Panc1 (cell line): Measurements from ENCODE around the gene DPP7. TPM values are rescaled to one million over a fixed set of nuclear protein-coding genes. Genes with fewer than 3 reads are reported as not detected.

ENCODE experiments used
- ATAC-seq: fragments of 200-7000 bp; cut with Tn5 transposase; 2 replicates; pipeline ENCODE4 v1.9.1; 2020; ENCODE audit warnings: mild to moderate bottlenecking, moderate library complexity
- BruUV-seq: library from RNA; stranded (reverse); fragments of 400-500 nt; replicated peaks from 2 replicates; lab custom pipeline; 2021; lab: Mats Ljungman, UMichigan
- CTCF ChIA-PET: fragments of 300-600 bp; sonication (Branson Sonifier 250); formaldehyde crosslinking; loops from one replicate; lab custom pipeline; 2022; ENCODE audit warnings: antibody characterized with exemption; lab: Charles Lee
- POLR2A ChIA-PET: fragments of 300-600 bp; sonication (Branson Sonifier 250); formaldehyde crosslinking; loops from one replicate; lab custom pipeline; 2022; ENCODE audit warnings: antibody characterized with exemption; lab: Charles Lee
- DNase-seq: peaks from one replicate; pipeline ENCODE4 v3.0.0-alpha.2; 2010; ENCODE audit warnings: low read depth, low spot score
- H3K27ac ChIP-seq: 2 replicates; pipeline ENCODE4 v1.5.1; 2011; ENCODE audit warnings: mild to moderate bottlenecking, low read length, inconsistent platforms
- H3K27me3 ChIP-seq: fragments of 200-500 bp; sonication (Bioruptor generic); 2 replicates; pipeline ENCODE4 v1.6.0; 2014; ENCODE audit warnings: low read length, inconsistent platforms; ENCODE audit not compliant: control insufficient read depth, insufficient read depth
- H3K36me3 ChIP-seq: fragments of 200-500 bp; sonication (Bioruptor generic); 2 replicates; pipeline ENCODE4 v1.5.1; 2014; ENCODE audit warnings: inconsistent platforms, mild to moderate bottlenecking, low read length, moderate library complexity; ENCODE audit not compliant: control insufficient read depth, insufficient read depth
- H3K4me1 ChIP-seq: 2 replicates; pipeline ENCODE4 v1.5.1; 2011; ENCODE audit warnings: inconsistent platforms, mild to moderate bottlenecking, low read length, moderate library complexity; ENCODE audit not compliant: control insufficient read depth, insufficient read depth
- H3K4me3 ChIP-seq, 2 experiments: 2 replicates each; pipeline ENCODE4 v1.5.1; 2011 to 2012; ENCODE audit warnings: low read depth in 2 of 2, low read length in 2 of 2, mild to moderate bottlenecking in 2 of 2, inconsistent platforms in 1 of 2, moderate library complexity in 1 of 2
- H3K9me3 ChIP-seq: fragments of 200-500 bp; sonication (Bioruptor generic); 2 replicates; pipeline ENCODE4 v1.5.1; 2014; ENCODE audit warnings: low read depth, mild to moderate bottlenecking, inconsistent platforms, low read length, moderate library complexity; ENCODE audit not compliant: control insufficient read depth, insufficient read depth
- POLR2AphosphoS5 ChIP-seq: IDR thresholded peaks from 2 replicates; pipeline ENCODE4 v1.6.1; 2012; ENCODE audit warnings: mild to moderate bottlenecking, low read depth, low read length, moderate library complexity
- SIN3A ChIP-seq: IDR thresholded peaks from 2 replicates; pipeline ENCODE4 v1.6.1; 2012; ENCODE audit warnings: low read depth, mild to moderate bottlenecking, low read length, moderate library complexity, borderline replicate concordance; ENCODE audit not compliant: insufficient read depth
- TCF7L2 ChIP-seq: IDR thresholded peaks from 2 replicates; pipeline ENCODE4 v1.6.1; 2011; ENCODE audit warnings: mild to moderate bottlenecking, low read depth, low read length, inconsistent platforms
- in situ Hi-C: cut with HindIII; loops from 2 replicates; pipeline ENCODE4 v1.10.0; 2016; ENCODE audit warnings: low sequenced_read_pairs, low pct_unique_long_range_greater_than_20kb
- intact Hi-C: fragments of 100-400 bp; cut with micrococcal nuclease; formaldehyde crosslinking; loops from one replicate; pipeline ENCODE4 v1.10.0; 2022; ENCODE audit not compliant: unreplicated experiment
- total RNA-seq: library from RNA; stranded (reverse); gene quantifications from one replicate; pipeline ENCODE4 v1.2.1, GENCODE V29; 2021; ENCODE audit not compliant: unreplicated experiment
- TF ChIP-seq, protein P1 (sequence below), 2 experiments: IDR thresholded peaks; 2 replicates each; pipeline ENCODE4 v1.6.1; 2011 to 2012; ENCODE audit warnings: low read depth in 2 of 2, control low read depth in 1 of 2, low read length in 1 of 2, mild to moderate bottlenecking in 1 of 2, moderate library complexity in 1 of 2; ENCODE audit not compliant: insufficient read depth in 1 of 2
- TF ChIP-seq, protein P2 (sequence below): fragments of 450-650 bp; IDR thresholded peaks from 2 replicates; pipeline ENCODE4 v1.5.1; 2017; ENCODE audit warnings: mild to moderate bottlenecking

Gene DPP7
- total RNA-seq, 1 experiment from 2014 or later = 236 TPM

DNA sequence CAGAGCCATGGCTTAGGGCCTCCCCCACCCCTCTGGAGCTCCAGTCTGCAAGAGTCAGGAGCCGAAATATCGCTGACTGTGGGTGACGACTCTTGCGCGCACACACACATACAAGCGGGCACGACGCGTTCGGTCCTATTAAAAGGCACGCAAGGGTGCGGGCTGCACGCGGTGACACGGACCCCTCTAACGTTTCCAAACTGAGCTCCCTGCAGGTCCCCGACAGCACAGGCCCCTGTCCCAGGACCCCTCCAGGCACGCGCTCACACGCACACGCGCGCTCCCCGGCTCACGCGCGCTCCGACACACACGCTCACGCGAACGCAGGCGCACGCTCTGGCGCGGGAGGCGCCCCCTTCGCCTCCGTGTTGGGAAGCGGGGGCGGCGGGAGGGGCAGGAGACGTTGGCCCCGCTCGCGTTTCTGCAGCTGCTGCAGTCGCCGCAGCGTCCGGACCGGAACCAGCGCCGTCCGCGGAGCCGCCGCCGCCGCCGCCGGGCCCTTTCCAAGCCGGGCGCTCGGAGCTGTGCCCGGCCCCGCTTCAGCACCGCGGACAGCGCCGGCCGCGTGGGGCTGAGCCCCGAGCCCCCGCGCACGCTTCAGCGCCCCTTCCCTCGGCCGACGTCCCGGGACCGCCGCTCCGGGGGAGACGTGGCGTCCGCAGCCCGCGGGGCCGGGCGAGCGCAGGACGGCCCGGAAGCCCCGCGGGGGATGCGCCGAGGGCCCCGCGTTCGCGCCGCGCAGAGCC lies 24.4 kb upstream of the DPP7 start, which contains the start of gene GRIN1:
GRIN1 (plus strand) TSS at position 433 of the 746 bp plus-strand sequence. CDS start 333 bp downstream, outside the sequence.
- Histone ChIP-seq H3K9me3 (no peaks in the 10 kb centered on the region), H3K36me3 (no peaks in the 10 kb centered on the region), H3K27ac (no peak within 1 kb of the TSS), H3K4me1 (no peaks in the 10 kb centered on the region), H3K27me3 (no peaks in the 10 kb centered on the region), H3K4me3 (no peak within 1 kb of the TSS)
- ATAC-seq (no peak), DNase-seq (no peak)
- ChIA-PET POLR2A (no interaction called here), CTCF (no interaction called here)
- intact Hi-C loops = no loop called here
- no peak for TF ChIP-seq POLR2AphosphoS5
- TF ChIP-seq, protein P1, sequence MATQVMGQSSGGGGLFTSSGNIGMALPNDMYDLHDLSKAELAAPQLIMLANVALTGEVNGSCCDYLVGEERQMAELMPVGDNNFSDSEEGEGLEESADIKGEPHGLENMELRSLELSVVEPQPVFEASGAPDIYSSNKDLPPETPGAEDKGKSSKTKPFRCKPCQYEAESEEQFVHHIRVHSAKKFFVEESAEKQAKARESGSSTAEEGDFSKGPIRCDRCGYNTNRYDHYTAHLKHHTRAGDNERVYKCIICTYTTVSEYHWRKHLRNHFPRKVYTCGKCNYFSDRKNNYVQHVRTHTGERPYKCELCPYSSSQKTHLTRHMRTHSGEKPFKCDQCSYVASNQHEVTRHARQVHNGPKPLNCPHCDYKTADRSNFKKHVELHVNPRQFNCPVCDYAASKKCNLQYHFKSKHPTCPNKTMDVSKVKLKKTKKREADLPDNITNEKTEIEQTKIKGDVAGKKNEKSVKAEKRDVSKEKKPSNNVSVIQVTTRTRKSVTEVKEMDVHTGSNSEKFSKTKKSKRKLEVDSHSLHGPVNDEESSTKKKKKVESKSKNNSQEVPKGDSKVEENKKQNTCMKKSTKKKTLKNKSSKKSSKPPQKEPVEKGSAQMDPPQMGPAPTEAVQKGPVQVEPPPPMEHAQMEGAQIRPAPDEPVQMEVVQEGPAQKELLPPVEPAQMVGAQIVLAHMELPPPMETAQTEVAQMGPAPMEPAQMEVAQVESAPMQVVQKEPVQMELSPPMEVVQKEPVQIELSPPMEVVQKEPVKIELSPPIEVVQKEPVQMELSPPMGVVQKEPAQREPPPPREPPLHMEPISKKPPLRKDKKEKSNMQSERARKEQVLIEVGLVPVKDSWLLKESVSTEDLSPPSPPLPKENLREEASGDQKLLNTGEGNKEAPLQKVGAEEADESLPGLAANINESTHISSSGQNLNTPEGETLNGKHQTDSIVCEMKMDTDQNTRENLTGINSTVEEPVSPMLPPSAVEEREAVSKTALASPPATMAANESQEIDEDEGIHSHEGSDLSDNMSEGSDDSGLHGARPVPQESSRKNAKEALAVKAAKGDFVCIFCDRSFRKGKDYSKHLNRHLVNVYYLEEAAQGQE (IDR thresholded peaks at IDR 0.05; ENCODE audit: insufficient read depth in 1 of 2, low read depth in 2 of 2, low read length in 1 of 2) = peak; percentile 50 to 82; a peak in 3 of 4 replicates
- TF ChIP-seq, protein P2, sequence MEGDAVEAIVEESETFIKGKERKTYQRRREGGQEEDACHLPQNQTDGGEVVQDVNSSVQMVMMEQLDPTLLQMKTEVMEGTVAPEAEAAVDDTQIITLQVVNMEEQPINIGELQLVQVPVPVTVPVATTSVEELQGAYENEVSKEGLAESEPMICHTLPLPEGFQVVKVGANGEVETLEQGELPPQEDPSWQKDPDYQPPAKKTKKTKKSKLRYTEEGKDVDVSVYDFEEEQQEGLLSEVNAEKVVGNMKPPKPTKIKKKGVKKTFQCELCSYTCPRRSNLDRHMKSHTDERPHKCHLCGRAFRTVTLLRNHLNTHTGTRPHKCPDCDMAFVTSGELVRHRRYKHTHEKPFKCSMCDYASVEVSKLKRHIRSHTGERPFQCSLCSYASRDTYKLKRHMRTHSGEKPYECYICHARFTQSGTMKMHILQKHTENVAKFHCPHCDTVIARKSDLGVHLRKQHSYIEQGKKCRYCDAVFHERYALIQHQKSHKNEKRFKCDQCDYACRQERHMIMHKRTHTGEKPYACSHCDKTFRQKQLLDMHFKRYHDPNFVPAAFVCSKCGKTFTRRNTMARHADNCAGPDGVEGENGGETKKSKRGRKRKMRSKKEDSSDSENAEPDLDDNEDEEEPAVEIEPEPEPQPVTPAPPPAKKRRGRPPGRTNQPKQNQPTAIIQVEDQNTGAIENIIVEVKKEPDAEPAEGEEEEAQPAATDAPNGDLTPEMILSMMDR = no peak
- no peak for TF ChIP-seq TCF7L2
- TF ChIP-seq SIN3A = no peak
- BruUV-seq = no TSS peak
- in situ Hi-C loops = no loop called here

DNA sequence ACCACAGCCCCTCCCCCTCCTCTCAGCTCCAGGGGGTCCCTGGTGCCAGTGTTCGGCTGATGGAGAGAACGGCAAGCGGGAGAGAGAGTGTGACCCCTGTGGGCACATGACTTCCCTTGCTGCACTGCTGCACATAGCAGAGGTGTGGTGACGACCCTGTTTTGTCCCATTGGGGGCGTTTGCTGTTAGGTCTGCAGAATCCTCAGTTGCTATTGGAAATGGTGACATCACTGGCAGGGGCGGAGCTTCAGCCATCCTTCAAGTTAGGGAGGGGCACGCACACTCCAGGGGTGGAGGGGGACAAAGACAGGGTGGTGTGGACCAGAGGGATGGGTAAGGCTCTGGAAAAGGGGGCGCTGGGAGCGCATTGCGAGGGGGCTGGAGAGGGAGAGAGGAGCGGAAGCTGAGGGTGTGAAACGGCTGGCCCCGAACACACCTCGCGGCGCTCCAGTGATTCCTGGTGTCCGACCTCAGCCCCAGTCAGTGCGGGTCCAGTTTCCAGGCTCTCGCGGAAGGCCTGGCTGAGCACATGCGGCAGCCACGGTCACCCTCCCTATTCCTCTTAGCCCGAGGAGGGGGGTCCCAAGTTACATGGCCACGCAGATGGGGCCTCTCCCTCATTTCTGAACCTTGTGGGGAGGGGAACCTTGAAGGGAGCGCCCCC lies 23.7 kb upstream of the DPP7 start:
- DNase-seq (no peak), ATAC-seq (no peak)
- H3K4me3 ChIP-seq = no peak overlapping the region
- H3K36me3 ChIP-seq = no peaks in the 10 kb centered on the region
- TF ChIP-seq TCF7L2 (no peak), POLR2AphosphoS5 (no peak), SIN3A (no peak)
- TF ChIP-seq, protein P1 (IDR thresholded peaks at IDR 0.05; ENCODE audit: insufficient read depth in 1 of 2, low read depth in 2 of 2, low read length in 1 of 2) = no peak
- TF ChIP-seq, protein P2 = no peak
- POLR2A ChIA-PET = no interaction called here
- in situ Hi-C loops (no loop called here), intact Hi-C loops (no loop called here)
- no peaks in the 10 kb centered on the region for H3K9me3 ChIP-seq
- BruUV-seq = no TSS peak
- no peaks in the 10 kb centered on the region for H3K4me1 ChIP-seq
- CTCF ChIA-PET = no interaction called here
- no peaks in the 10 kb centered on the region for H3K27me3 ChIP-seq
- no peak overlapping the region for H3K27ac ChIP-seq
